ENCODE data around the gene ABCA1.

ABCA1 gene

GRCh38 chr9:104838958-104839357, 89.0 kb downstream of the ABCA1 start:
- no peak for DNase-seq (ENCODE audit: low spot score)

- DNase-seq (ENCODE audit: low spot score): no peak
Measured at GRCh38 chr9:104836767-104837166, 91.2 kb downstream of the ABCA1 start.

- no peak for DNase-seq (ENCODE audit: low spot score)
Measured at GRCh38 chr9:104836235-104836634, 91.7 kb downstream of the ABCA1 start.

- no peak for DNase-seq (ENCODE audit: low spot score)
Measured at GRCh38 chr9:104835161-104835560, 92.8 kb downstream of the ABCA1 start.

GRCh38 chr9:104833696-104834095, 94.3 kb downstream of the ABCA1 start:
- no peak for DNase-seq (ENCODE audit: low spot score)

- no peak for DNase-seq (ENCODE audit: low spot score)
Measured at GRCh38 chr9:104831681-104832080, 96.3 kb downstream of the ABCA1 start.

GRCh38 chr9:104826911-104827310, 101.0 kb downstream of the ABCA1 start:
- no peak for DNase-seq (ENCODE audit: low spot score)

GRCh38 chr9:104826079-104826775, 101.7 kb downstream of the ABCA1 start:
- no peak for DNase-seq (ENCODE audit: low spot score)

GRCh38 chr9:104820336-104820735, 107.6 kb downstream of the ABCA1 start:
- DNase-seq (ENCODE audit: low spot score): peak; percentile 50

GRCh38 chr9:104819033-104819432, 108.9 kb downstream of the ABCA1 start:
- no peak for DNase-seq (ENCODE audit: low spot score)

- DNase-seq (ENCODE audit: low spot score): no peak
Measured at GRCh38 chr9:104817437-104817836, 110.5 kb downstream of the ABCA1 start.

- no peak for DNase-seq (ENCODE audit: low spot score)
Measured at GRCh38 chr9:104815851-104816565, 111.9 kb downstream of the ABCA1 start.

GRCh38 chr9:104810421-104811339, 117.3 kb downstream of the ABCA1 start:
- no peak for DNase-seq (ENCODE audit: low spot score)

- DNase-seq (ENCODE audit: low spot score): no peak
Measured at GRCh38 chr9:104808035-104808614, 119.8 kb downstream of the ABCA1 start.

- no peak for DNase-seq (ENCODE audit: low spot score)
Measured at GRCh38 chr9:104805441-104805840, 122.5 kb downstream of the ABCA1 start.

GRCh38 chr9:104802906-104803305, 125.0 kb downstream of the ABCA1 start:
- DNase-seq (ENCODE audit: low spot score): no peak

- no peak for DNase-seq (ENCODE audit: low spot score)
Measured at GRCh38 chr9:104802110-104802509, 125.8 kb downstream of the ABCA1 start.

GRCh38 chr9:104800068-104800785, 127.7 kb downstream of the ABCA1 start:
- no peak for DNase-seq (ENCODE audit: low spot score)

- DNase-seq (ENCODE audit: low spot score): no peak
Measured at GRCh38 chr9:104798209-104798995, 129.6 kb downstream of the ABCA1 start.

GRCh38 chr9:104795857-104796256, 132.1 kb downstream of the ABCA1 start:
- DNase-seq (ENCODE audit: low spot score): no peak

GRCh38 chr9:104795082-104795481, 132.9 kb downstream of the ABCA1 start:
- no peak for DNase-seq (ENCODE audit: low spot score)

Measured in hematopoietic multipotent progenitor cell treated with erythropoietin and hydrocortisone succinate and interleukin-3 and kit ligand, for 15 days (in vitro differentiated cells).